ENCODE results near the gene FGF14. TPM values are rescaled to one million over a fixed set of nuclear protein-coding genes. Genes with fewer than 3 reads are reported as not detected.

Gene FGF14
- total RNA-seq, 4 donors from 2014 or later = under 0.01 to 2.4 (median 0.99) TPM

GRCh38 chr13:101998129-101998528 lies 403.7 kb downstream of the FGF14 start:
- 98 to 100% methylated on average over 1 of the region's 1 CpG for WGBS, 2 donors (ENCODE audit: low coverage in 1 of 2)
- Histone ChIP-seq H3K9me3 (no peaks in the 10 kb centered on the region), H3K4me1 (no peaks in the 10 kb centered on the region), H3K27ac (no peak overlapping the region), H3K36me3 (no peaks in the 10 kb centered on the region), H3K27me3 (no peaks in the 10 kb centered on the region), H3K4me3 (no peak overlapping the region)
- DNase-seq = no peak
- no peak for TF ChIP-seq EP300 (IDR thresholded peaks at IDR 0.05; ENCODE audit: low read depth)
- no peak for TF ChIP-seq POLR2AphosphoS5 (IDR thresholded peaks at IDR 0.05)
- no peak for TF ChIP-seq POLR2A (IDR thresholded peaks at IDR 0.05)
- TF ChIP-seq, protein P1, sequence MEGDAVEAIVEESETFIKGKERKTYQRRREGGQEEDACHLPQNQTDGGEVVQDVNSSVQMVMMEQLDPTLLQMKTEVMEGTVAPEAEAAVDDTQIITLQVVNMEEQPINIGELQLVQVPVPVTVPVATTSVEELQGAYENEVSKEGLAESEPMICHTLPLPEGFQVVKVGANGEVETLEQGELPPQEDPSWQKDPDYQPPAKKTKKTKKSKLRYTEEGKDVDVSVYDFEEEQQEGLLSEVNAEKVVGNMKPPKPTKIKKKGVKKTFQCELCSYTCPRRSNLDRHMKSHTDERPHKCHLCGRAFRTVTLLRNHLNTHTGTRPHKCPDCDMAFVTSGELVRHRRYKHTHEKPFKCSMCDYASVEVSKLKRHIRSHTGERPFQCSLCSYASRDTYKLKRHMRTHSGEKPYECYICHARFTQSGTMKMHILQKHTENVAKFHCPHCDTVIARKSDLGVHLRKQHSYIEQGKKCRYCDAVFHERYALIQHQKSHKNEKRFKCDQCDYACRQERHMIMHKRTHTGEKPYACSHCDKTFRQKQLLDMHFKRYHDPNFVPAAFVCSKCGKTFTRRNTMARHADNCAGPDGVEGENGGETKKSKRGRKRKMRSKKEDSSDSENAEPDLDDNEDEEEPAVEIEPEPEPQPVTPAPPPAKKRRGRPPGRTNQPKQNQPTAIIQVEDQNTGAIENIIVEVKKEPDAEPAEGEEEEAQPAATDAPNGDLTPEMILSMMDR (IDR thresholded peaks at IDR 0.05) = no peak
- intact Hi-C loops (cut with DNase I; ENCODE audit: low total_unique reads) = no loop called here
- in situ Hi-C loops (cut with MboI; ENCODE audit: low pct_ligation_motif_present in 1 of 4, low pct_unique_long_range_greater_than_20kb in 1 of 4, low sequenced_read_pairs in 3 of 4) = no loop called here

DNA sequence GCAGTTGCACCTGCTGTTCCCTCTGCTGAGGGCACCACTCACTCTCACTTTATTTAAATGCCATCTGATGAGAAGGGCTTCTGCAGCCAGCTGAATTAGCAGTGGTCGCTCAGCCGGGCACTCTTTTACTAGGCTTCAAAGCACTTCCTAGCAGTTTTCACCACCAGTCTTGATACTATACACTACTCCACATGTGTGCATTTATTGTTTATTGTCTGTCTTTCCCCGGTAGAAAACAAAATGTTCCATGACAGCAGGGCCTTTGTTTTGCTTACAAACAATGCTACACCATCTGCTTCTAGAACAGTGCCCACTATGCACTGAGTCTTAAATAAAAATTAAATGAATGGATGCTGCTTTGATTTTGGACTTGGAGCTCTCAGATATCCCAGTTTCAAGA lies 404.9 kb downstream of the FGF14 start:
- Histone ChIP-seq H3K4me3 (no peak overlapping the region), H3K27me3 (no peaks in the 10 kb centered on the region), H3K36me3 (no peaks in the 10 kb centered on the region), H3K27ac (no peak overlapping the region), H3K9me3 (no peaks in the 10 kb centered on the region), H3K4me1 (no peaks in the 10 kb centered on the region)
- WGBS, 2 donors (ENCODE audit: low coverage in 1 of 2) = 82 to 90% methylated on average over 3 of the region's 3 CpGs
- DNase-seq = no peak
- in situ Hi-C loops (cut with MboI; ENCODE audit: low pct_ligation_motif_present in 1 of 4, low pct_unique_long_range_greater_than_20kb in 1 of 4, low sequenced_read_pairs in 3 of 4) = no loop called here
- TF ChIP-seq POLR2AphosphoS5 (IDR thresholded peaks at IDR 0.05) (no peak), EP300 (IDR thresholded peaks at IDR 0.05; ENCODE audit: low read depth) (no peak), POLR2A (IDR thresholded peaks at IDR 0.05) (no peak)
- TF ChIP-seq, protein P1 (IDR thresholded peaks at IDR 0.05) = no peak
- intact Hi-C loops (cut with DNase I; ENCODE audit: low total_unique reads) = no loop called here

GRCh38 chr13:101989798-101990350 lies 412.0 kb downstream of the FGF14 start:
- H3K27me3 ChIP-seq = no peaks in the 10 kb centered on the region
- in situ Hi-C loops (cut with MboI; ENCODE audit: low pct_ligation_motif_present in 1 of 4, low pct_unique_long_range_greater_than_20kb in 1 of 4, low sequenced_read_pairs in 3 of 4) = no loop called here

GRCh38 chr13:101988140-101988539 lies 413.7 kb downstream of the FGF14 start:
- no peak overlapping the region for H3K27ac ChIP-seq
- in situ Hi-C loops (cut with MboI; ENCODE audit: low pct_ligation_motif_present in 1 of 4, low pct_unique_long_range_greater_than_20kb in 1 of 4, low sequenced_read_pairs in 3 of 4) (no loop called here), intact Hi-C loops (cut with DNase I; ENCODE audit: low total_unique reads) (no loop called here)
- H3K9me3 ChIP-seq = no peaks in the 10 kb centered on the region
- H3K4me3 ChIP-seq = no peak overlapping the region
- no peaks in the 10 kb centered on the region for H3K4me1 ChIP-seq
- no peaks in the 10 kb centered on the region for H3K36me3 ChIP-seq
- 79 to 88% methylated on average over 4 of the region's 4 CpGs for WGBS, 2 donors (ENCODE audit: low coverage in 1 of 2)
- TF ChIP-seq POLR2AphosphoS5 (IDR thresholded peaks at IDR 0.05) (no peak), EP300 (IDR thresholded peaks at IDR 0.05; ENCODE audit: low read depth) (no peak), POLR2A (IDR thresholded peaks at IDR 0.05) (no peak)
- TF ChIP-seq, protein P1 (IDR thresholded peaks at IDR 0.05) = no peak
- no peak for DNase-seq
- no peaks in the 10 kb centered on the region for H3K27me3 ChIP-seq

More at GRCh38 chr13:101989798-101990350, 412.0 kb downstream of the FGF14 start:
- peak overlapping the region in 1 of 4 donors; percentile 4 for H3K27ac ChIP-seq
- WGBS, 2 donors (ENCODE audit: low coverage in 1 of 2) = 50 to 54% methylated on average over 5 of the region's 5 CpGs
- intact Hi-C loops (cut with DNase I; ENCODE audit: low total_unique reads) = no loop called here
- DNase-seq = no peak
- no peaks in the 10 kb centered on the region for H3K4me1 ChIP-seq
- TF ChIP-seq EP300 (IDR thresholded peaks at IDR 0.05; ENCODE audit: low read depth) (no peak), POLR2AphosphoS5 (IDR thresholded peaks at IDR 0.05) (no peak), POLR2A (IDR thresholded peaks at IDR 0.05) (no peak)
- TF ChIP-seq, protein P1 (IDR thresholded peaks at IDR 0.05) = no peak
- H3K4me3 ChIP-seq = no peak overlapping the region
- no peaks in the 10 kb centered on the region for H3K36me3 ChIP-seq
- no peaks in the 10 kb centered on the region for H3K9me3 ChIP-seq
